ENCODE data around the gene SLC34A3.

The SLC34A3 gene

DNA sequence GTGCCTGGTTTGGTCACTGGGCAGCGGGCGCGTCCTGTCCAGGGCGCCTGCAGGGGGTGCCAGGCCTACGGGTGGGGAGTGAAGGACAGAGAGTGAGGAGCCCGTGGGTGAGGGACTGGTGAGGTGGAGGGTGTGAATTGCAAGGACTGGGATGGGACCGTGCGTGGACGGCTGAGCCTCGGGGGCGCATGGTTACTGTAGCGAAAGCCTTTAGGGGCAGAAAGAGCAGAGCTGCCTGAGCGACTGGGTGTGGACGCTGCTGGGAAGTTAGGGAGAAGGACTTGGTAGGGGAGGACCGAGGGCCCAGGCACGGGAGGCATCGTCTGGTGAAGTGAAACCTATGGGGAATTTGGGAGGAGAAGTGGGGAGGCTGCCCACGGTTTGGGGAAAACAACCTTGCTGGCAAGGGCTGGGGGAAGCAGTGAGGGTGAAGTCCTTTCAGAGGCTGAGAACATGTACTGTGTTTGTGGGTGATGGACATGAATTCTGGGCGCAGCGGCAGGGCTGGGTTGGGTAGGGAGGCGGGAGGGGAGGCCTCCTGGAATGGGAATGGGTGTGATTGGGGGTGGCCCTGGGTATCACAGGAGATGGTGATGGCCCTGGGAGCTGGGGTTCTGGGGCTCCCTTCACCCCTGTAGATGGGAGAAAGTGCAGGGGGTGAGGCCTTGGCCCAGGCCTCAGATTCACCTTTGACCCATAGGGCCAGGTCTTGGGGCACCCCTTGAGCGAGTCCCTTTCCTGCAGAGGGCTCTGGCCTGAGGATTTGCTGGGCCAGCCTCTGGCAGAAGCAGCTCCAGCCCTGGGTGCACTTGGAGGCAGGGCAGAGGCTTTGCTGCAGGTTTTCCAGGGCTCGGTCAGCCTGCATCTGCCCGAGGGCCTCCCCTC, 45.1 kb downstream of the SLC34A3 start:
- DNase-seq (ENCODE audit: low read depth in 2 of 2), result no peak

- no peak for DNase-seq (ENCODE audit: low read depth in 2 of 2)
These were observed 46.0 kb downstream of the SLC34A3 start for GRCh38 chr9:137276473-137277328.

- DNase-seq (ENCODE audit: low read depth in 2 of 2), result no peak
These were observed 46.8 kb downstream of the SLC34A3 start, which contains the start of gene TOR4A for GRCh38 chr9:137277329-137278041. TSS of gene TOR4A (plus strand) at chr9:137277726. CDS start at chr9:137278690, 964 bp downstream.

DNA sequence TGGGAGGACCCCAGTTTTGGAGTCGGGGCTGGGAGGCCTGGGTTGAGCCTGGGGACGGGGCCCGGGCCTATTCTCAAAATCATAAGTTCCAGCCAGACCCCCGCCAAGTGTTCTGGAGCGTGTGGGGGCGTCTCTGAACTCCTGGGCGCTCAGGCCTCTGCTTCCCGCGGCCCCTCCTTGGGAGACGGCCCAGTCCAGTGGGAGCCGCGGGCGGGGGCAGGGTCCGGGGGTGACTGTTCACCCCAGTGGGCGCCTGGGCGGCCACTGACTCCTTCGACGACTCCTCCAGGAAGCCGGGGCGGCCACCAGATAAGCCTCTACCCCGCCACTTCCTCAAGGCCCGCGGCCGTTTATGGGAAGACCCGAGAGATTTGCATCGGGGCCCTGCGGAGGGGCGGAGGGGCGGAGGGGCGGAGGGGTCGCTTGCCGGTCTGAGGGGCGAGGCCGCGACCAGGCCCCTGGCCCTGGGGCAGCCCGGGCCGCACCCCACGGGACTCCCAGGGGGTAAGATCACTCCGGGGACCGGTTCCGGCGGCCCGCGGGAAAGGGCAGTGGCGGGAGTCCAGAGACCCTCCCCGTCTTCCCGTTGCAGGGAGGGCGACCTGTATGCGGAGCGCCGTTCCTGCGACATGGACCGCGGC, 47.5 kb downstream of the SLC34A3 start:
- no peak for DNase-seq (ENCODE audit: low read depth in 2 of 2)

DNA sequence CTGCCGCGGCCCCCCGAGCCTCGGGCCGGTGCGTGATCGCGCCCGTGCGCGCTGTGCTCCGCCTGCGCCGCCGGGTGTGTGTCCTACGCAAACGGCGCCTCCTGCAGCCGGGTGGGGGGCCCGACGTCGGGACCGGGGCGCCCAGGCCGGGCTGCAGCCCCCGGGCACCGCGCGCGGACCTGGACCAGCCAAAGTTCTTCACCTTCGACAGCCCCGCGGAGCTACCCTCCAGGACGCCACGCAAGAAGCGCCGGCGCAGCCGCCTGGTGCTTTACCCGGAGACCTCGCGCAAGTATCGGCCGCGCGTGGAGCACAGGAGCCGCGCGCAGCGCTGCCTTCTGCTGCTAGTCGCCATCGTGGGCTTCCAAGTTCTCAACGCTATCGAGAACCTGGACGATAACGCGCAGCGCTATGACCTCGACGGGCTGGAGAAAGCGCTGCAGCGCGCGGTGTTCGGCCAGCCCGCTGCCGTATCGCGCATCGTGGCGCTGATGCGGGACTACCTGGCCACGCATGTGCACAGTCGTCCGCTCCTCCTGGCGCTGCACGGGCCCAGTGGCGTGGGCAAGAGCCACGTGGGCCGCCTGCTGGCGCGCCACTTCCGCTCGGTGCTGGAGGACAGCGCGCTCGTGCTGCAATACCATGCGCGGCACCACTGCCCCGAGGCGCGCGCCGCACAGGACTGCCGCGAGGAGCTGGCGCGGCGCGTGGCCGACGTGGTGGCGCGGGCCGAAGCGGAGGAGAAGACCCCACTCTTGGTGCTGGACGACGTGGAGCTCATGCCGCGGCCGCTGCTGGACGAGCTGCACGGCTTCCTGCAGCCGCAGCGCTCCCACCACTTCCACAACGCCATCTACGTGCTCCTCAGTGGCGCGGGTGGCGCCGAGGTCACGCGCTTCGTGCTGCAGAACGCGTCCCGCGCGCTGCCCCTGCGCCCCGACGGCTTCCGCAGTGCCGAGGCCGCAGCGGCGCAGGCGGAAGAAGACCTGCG, 48.3 kb downstream of the SLC34A3 start:
- no peak for DNase-seq (ENCODE audit: low read depth in 2 of 2)

DNA sequence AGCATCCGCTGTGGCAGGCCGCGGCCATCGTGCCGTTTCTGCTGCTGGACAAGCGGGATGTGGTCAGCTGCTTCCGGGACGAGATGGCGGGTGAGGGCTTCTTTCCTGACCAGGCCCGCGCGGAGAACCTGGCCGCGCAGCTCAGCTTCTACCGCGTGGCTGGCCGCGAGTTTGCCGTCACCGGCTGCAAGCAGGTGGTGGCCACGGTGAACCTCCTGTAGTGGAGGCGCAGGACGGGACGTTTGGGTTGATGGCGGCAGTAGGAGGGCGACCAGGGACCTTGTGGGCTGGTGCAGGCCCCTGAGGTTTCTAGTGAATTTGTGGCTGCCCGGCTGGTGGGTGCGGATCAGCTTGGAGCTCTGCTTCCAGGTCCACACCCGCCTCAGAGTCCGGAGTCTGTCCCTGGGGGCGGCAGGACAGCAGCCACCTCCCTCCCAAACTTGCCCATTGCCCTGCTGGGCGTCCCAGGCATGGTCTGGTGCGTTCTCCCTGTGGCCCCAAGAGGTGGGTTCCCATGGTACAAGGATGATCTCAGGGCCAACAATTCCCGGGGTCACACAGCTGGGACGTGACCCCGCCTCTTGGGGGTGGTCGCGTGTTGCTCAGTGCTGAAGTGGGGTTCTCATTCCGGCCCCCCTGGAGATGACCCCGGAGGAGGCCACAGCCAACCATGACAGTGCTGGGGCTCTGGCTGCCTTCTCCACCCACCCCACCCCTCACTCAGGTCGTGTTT, 49.2 kb downstream of the SLC34A3 start:
- DNase-seq (ENCODE audit: low read depth in 2 of 2), result no peak

- no peak for DNase-seq (ENCODE audit: low read depth in 2 of 2)
These were observed 50.0 kb downstream of the SLC34A3 start for GRCh38 chr9:137280474-137281344.

DNA sequence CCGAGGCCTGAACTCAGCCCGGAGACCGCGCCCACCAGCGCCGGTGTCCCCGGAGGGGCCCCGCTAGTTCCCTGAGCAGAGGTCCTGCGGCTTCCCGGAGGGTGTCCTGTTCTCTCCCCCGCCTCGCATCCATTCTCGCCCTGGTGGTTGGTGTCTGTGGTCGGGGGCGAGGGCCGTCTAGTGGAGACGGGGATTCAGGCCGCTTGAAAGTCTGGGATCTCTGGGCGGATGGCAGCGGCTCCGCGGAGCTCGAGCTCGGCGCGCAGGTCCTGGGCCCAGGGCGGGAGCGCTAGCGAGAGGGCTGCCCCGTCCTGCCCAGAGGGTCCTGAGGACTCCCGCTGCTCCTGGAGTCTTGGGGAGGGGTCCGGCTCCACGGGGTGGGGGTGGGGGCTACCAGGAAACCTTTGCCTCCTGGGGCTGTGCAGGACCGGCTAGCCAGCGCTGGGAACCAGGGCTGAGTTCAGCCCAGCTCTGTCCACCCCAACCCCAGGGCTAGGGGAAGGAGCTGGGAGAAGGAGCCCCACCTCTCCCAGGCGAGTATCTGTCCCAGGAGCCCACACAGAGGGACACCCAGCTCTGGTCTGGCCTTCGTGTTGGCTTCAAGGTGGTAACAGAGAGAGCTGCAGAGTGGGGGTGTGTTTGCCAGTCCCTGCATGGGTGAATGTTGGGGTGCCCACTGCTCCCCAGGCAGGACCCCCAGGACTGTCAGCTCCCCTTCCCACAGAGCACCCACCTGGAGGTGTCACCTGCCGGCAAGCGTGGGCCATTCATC, 50.8 kb downstream of the SLC34A3 start:
- no peak for DNase-seq (ENCODE audit: low read depth in 2 of 2)

Data from stimulated activated CD8-positive, alpha-beta memory T cell treated with anti-CD3 and anti-CD28 coated beads, Interleukin-2, amount 100 ng/mL, for 48 hours (primary cell).